D721Med (cell line): Measurements from ENCODE around the gene TNFRSF1B.
A peak's percentile ranks its signal among the peaks of the same experiment; 100 is the strongest.

Source experiments
- DNase-seq: peaks from one replicate; pipeline ENCODE4 v3.0.0; 2011; ENCODE audit warnings: low spot score; ENCODE audit not compliant: insufficient read length
- FAIRE-seq: peaks from 2 replicates; lab custom pipeline; 2011; peaks lifted over from hg19 to GRCh38; lab: Jason Lieb, UNC
- CTCF ChIP-seq: IDR thresholded peaks from 2 replicates; pipeline ENCODE4 v1.5.1; 2012; ENCODE audit warnings: mild to moderate bottlenecking, control low read depth; ENCODE audit not compliant: insufficient read depth; ENCODE audit errors: missing control alignments

TNFRSF1B gene

GRCh38 chr1:12196641-12197482 is 30.1 kb downstream of the TNFRSF1B start:
- DNase-seq = no peak
- peak; percentile 16 for TF ChIP-seq CTCF
- no peak for FAIRE-seq

GRCh38 chr1:12197483-12197880 is 30.7 kb downstream of the TNFRSF1B start:
- no peak for TF ChIP-seq CTCF
- FAIRE-seq (no peak), DNase-seq (no peak)

- DNase-seq (no peak), FAIRE-seq (no peak)
- TF ChIP-seq CTCF = no peak
Observed at GRCh38 chr1:12200208-12200607, 33.4 kb downstream of the TNFRSF1B start.

GRCh38 chr1:12201352-12202189 is 34.8 kb downstream of the TNFRSF1B start:
- DNase-seq = no peak
- FAIRE-seq = no peak
- TF ChIP-seq CTCF = no peak

GRCh38 chr1:12202190-12202497 is 35.4 kb downstream of the TNFRSF1B start:
- no peak for TF ChIP-seq CTCF
- DNase-seq (no peak), FAIRE-seq (no peak)

GRCh38 chr1:12202577-12202976 is 35.8 kb downstream of the TNFRSF1B start:
- no peak for FAIRE-seq
- no peak for TF ChIP-seq CTCF
- DNase-seq = no peak
